HG03378 (cell line): ENCODE measurements around the gene IL7R.

Source experiments
- ATAC-seq: cut with Tn5 transposase; IDR thresholded peaks from one replicate; pipeline ENCODE4 v1.9.1; 2021; ENCODE audit warnings: mild to moderate bottlenecking, moderate library complexity; ENCODE audit not compliant: unreplicated experiment

IL7R gene, protein sequence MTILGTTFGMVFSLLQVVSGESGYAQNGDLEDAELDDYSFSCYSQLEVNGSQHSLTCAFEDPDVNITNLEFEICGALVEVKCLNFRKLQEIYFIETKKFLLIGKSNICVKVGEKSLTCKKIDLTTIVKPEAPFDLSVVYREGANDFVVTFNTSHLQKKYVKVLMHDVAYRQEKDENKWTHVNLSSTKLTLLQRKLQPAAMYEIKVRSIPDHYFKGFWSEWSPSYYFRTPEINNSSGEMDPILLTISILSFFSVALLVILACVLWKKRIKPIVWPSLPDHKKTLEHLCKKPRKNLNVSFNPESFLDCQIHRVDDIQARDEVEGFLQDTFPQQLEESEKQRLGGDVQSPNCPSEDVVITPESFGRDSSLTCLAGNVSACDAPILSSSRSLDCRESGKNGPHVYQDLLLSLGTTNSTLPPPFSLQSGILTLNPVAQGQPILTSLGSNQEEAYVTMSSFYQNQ

GRCh38 chr5:35856765-35857351, at the start of gene IL7R:
TSS of gene IL7R (plus strand) at chr5:35856891. CDS start at chr5:35856978, 87 bp downstream.
- ATAC-seq = no peak

DNA sequence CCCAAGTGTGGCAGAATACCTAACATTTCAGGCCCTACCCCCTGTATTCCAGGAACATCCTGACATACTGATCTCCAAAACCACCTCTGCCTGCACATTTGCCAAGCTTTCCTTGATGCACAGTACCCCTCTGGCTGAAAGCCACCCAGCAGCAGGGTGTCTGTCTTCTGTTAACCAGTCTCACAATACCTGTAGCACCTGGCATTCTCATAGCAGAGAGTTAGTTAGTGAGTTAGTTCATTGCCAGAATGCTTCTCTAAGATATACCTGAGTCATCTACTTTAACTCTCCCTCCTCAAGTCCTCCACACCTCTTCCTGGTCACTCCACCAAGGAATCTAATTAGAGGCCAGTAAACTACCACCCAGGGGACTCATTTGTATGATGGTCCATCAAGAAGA, 46.1 kb upstream of the IL7R start:
- ATAC-seq = no peak

DNA sequence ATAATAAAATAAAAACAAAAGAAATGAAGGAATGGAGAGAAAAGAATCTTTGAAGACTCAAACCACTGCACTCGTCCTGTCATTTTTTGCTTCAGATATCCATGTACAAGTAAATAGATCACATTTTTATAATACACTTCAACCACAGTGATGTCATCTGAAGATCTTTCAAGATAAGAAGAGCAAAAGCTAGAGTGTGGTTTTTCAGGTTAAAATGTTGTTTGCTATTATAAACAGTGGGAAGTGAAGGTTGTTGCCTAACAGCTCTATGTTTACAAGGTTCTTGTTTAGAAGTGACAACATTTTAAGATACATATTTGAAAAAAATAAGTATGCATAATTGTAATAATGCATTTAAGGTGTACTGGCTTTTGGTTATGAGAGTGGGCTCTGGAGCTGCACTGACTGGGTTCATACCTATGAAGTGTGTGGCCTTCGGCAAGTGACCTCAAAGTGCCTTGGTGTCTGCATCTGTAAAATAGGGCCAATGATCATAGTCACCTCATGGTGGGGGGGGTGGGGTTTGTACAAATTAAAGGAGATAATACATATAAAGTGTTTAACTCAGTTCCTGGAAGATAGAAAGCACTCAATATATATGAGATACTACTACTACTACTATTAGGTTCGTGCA, 45.5 kb upstream of the IL7R start:
- no peak for ATAC-seq

DNA sequence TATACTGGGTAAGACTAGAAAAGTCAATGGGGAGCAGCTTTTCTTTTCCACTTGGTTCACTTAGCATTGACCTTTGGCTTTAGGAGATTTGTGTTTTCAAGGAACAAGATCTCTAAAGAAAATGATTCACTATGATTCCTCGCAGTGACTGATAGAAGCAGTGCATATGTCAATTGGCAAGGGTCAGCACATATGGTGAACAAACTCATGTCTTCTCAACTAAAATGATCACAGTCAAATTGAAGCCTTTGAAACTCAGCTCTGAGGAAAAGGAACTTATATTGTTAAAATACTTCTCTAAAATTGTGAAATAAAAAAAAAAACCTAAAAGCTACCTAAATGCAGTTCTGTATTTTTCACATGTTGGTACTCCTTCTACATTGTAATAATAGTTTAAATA, 43.2 kb upstream of the IL7R start:
- no peak for ATAC-seq

DNA sequence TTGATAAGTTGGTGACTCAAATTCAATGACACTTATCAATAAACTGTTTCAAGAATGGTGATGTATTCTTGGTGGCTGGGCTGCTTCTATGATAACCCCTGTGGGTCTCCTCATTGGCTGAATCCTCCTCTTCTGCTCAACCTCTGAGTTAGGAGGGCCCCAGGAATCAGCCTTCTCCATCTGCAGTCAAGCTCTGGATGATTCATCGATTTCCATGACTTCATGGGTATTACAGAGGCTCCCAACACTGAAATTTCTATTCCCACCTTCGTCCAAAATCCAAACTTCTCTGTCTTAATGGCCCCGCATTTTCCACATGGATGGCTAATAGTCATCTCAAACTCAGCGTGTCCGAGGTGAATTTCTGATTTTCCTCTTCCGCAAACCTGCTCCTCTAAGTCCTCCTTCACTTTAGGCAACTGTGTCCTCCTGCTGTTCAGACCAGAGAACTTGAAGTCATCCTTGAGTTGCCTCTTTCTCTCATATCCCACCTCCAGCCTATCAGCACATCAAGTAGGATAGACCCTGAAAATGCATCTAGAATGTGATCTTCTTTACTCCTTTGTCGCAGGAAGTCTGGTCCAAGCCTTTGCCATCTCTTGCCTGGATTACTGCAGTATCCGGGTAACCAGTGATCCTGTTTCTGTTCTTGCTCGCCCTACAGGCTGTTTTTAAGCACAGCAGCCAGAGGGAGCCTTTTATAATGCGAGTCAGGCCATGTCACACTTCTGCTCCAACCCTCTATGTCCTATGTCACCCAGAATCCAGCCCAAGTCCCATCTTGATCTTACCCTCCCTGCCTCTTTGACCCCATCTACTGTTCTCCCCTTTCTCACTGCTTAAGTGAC, 41.4 kb upstream of the IL7R start:
- ATAC-seq = no peak

GRCh38 chr5:35816881-35817521, 39.7 kb upstream of the IL7R start:
- ATAC-seq = no peak

DNA sequence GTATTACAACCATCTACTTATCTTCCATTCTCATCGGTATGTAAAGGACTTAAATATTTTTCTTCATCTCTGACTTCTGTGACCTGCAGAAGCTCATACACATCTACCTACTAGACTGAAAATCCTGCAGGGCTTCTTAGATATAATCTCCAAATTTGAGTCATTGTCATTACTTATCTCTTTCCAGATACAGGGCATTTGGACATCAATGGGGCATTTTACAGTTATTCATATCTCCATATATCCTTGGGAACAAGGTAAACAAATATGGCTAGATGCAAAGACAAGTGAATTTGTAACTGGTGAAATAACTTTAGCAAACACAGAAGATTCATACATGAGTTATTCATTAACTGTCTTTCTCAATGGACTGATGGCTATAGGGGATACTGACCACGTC, 37.7 kb upstream of the IL7R start:
- ATAC-seq = no peak

GRCh38 chr5:35819668-35820067, 37.0 kb upstream of the IL7R start:
- ATAC-seq = no peak

- ATAC-seq = no peak
These were observed 36.0 kb upstream of the IL7R start for GRCh38 chr5:35820735-35821134.

DNA sequence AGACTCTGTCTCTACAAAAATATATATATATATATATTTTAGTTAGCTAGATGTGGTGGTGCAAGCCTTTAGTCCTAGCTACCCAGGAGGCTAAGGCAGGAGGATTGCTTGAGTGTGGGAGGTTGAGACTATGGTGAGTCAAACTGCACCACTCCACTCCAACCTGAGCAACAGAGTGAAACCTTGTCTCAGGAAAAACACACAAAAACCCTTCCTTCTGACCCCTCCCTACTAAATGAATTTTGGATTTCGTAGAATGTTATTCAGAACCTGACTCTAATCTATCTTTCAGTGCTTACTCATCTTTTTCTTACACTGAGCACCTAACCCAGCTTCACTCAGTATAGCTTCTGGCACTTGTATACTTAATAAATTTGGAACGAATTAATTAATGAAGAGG, 35.2 kb upstream of the IL7R start:
- no peak for ATAC-seq

GRCh38 chr5:35822511-35822910, 34.2 kb upstream of the IL7R start:
- no peak for ATAC-seq

GRCh38 chr5:35823347-35824098, 33.2 kb upstream of the IL7R start:
- ATAC-seq = no peak

DNA sequence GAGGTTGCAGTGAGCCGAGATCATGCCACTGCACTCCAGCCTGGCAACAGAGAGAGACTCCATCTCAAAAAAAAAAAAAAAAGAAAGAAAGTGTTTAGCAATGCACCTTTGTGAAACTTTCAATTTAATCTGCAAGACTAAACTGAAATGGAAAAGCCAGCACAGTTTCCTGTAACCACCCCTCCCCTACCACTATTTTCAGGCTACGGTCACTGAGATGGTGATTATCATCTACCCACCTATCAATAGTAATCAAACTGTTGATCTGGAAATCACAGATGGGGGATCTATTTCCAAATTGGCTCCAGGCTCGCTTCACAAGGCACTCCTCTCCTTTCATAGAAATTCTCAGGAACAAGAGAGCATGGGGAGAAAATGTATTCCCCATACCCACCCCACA, 30.6 kb upstream of the IL7R start:
- no peak for ATAC-seq

DNA sequence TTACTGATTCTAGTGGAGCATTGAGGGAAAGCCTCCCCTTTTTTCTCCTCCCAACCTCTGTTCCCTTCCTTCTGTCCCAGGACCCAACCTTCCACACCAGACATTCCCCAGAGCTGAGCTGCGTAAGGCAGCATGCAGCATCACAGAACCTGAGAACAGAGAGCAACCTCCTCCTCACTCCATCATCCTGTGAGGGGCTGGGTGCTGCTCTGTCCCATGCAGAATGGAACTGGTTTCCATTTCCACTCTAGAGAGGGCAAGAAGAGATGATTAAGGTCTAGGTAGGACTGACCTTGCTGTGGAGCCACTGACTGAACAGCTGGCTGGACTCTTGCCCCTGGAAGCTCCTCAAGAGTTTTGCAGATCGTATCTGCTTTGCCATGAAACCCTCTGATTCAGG, 30.1 kb upstream of the IL7R start:
- ATAC-seq = no peak

DNA sequence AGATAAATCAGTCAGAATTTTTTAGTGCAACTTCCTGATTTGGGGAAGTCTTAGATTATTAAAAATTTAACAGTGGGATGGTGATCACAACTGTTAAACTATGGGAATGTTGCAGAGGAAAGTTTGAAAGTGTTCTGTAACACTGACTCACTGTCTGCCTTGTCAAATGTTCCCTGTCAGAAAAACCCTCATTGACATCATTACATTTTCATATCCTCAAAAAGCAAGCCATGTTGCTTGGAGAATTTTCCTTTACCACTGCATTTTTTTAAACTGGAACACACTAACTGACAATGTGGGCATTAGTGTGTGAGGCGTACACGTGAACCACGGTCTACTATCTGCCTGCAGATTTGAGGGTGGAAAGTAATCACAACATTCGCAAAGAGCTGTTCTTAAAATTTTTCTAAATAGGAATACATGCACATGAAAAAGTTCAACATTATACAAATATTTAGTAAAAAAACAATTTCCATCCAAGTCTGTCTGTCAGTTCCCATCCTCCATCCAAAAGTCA, 28.6 kb upstream of the IL7R start:
- ATAC-seq = no peak

DNA sequence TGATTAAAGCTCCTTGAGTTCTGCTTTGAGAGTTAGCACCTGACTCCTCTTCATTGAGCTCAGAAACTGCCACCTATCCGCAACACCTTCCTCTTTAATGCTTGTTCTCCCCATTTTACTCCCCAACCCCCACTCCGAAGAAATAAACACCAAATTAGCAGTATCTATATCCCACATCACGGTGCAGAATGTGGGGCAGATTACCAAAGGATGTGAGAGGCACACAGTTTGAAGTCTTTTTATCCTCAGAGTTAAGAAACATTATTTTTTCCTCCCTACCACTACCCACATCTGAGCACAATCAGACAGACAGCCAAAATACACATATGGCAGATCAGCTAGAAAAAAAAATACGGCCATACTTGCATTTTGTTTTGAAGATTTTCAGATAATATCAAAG, 26.1 kb upstream of the IL7R start:
- no peak for ATAC-seq

- no peak for ATAC-seq
These were observed 23.9 kb upstream of the IL7R start for GRCh38 chr5:35832762-35833161.

GRCh38 chr5:35833224-35833623, 23.5 kb upstream of the IL7R start:
- no peak for ATAC-seq

DNA sequence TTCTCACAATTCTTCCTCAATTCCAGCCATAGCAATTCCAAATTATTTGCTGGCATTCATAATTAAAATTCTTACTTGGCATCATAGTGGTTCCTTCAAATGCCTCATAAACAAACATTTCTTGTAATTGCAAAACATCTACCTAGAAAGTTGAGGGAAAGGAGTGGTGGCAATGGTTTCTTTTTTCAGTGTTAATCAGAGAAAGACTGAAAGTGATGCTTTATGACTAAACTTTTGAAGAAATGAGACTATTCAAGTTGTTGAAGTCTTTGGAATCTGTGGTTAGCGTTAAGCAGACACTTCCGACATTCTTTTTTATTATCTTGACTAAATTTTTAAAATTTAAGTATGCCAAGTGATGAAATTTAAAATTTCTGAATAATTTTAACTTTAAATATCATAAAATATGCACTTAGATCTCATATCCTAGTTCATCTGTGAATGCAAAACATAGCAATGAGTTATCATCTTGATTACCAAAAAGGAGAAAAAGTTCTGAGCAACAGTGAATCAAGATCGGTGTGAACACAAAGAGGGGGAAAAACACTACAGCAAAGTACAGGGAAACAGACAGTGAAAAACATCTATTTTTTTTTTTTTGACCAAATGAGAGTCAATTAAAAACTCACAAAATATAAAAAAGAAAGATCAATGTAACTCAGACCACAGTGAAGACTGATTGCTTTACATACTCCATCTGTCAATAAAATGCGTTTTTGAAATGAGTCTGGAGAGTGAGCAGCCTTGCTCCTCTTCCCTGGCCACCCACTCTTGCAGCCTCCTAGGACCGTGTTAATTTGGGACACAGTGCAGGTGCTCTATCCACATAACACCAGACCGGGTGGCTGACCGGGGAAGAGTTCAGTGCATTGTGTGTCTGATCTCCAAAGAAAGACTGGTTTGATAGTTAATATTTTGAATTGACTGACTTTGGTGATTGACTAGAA, 20.6 kb upstream of the IL7R start:
- no peak for ATAC-seq
